HEK293 (cell line): Measurements from ENCODE around the gene SLC26A8.

Source experiments
- CTCF ChIA-PET: fragments of 350-600 bp; formaldehyde crosslinking; extraction: SDS; loops from one replicate; lab custom pipeline; 2021; ENCODE audit warnings: antibody characterized with exemption; lab: Yijun Ruan, JAX
- POLR2A ChIA-PET: fragments of 300-600 bp; formaldehyde crosslinking; extraction: SDS; loops from one replicate; lab custom pipeline; 2020; ENCODE audit warnings: antibody characterized with exemption, inconsistent platforms; lab: Yijun Ruan, JAX
- H3K27ac ChIP-seq: fragments of 200-500 bp; sonication (Bioruptor generic); 2 replicates; pipeline ENCODE4 v1.5.1; 2014; ENCODE audit warnings: low read depth, low read length, control low read depth, inconsistent platforms; ENCODE audit errors: extremely low read depth
- H3K36me3 ChIP-seq, 2 experiments: fragments of 200-500 bp in 1 of 2; sonication (Bioruptor generic) in 1 of 2; 1 replicate in 1 of 2; 2 replicates in 1 of 2; pipeline ENCODE4 v1.5.1; 2014 to 2017; ENCODE audit warnings: inconsistent platforms in 2 of 2, low read length in 2 of 2; ENCODE audit not compliant: control insufficient read depth in 2 of 2, insufficient read depth in 1 of 2
- H3K4me1 ChIP-seq: fragments of 200-500 bp; sonication (Bioruptor generic); 2 replicates; pipeline ENCODE4 v1.5.1; 2014; ENCODE audit warnings: mild to moderate bottlenecking, low read length, inconsistent platforms; ENCODE audit not compliant: control insufficient read depth, insufficient read depth
- H3K4me3 ChIP-seq: 2 replicates; pipeline ENCODE4 v1.5.1; 2011; ENCODE audit warnings: low read depth, mild to moderate bottlenecking, control low read depth, low read length, moderate library complexity
- H3K9me3 ChIP-seq: fragments of 200-500 bp; sonication (Bioruptor generic); 2 replicates; pipeline ENCODE4 v1.5.1; 2014; ENCODE audit warnings: low read depth, low read length, inconsistent platforms; ENCODE audit not compliant: control insufficient read depth, insufficient read depth
- EGR2 ChIP-seq: fragments of 450-650 bp; formaldehyde crosslinking; IDR thresholded peaks from 2 replicates; pipeline ENCODE4 v1.5.1; 2016; ENCODE audit warnings: low read depth, missing biosample characterization, missing genetic modification characterization
- FEZF1 ChIP-seq: fragments of 450-650 bp; formaldehyde crosslinking; IDR thresholded peaks from 2 replicates; pipeline ENCODE4 v1.5.1; 2016; ENCODE audit warnings: missing biosample characterization, missing genetic modification characterization
- GLIS1 ChIP-seq: fragments of 450-650 bp; formaldehyde crosslinking; IDR thresholded peaks from 2 replicates; pipeline ENCODE4 v1.5.1; 2016; ENCODE audit warnings: missing biosample characterization, missing genetic modification characterization
- ZBTB17 ChIP-seq: fragments of 450-650 bp; formaldehyde crosslinking; IDR thresholded peaks from 2 replicates; pipeline ENCODE4 v1.5.1; 2016; ENCODE audit warnings: missing biosample characterization, missing genetic modification characterization
- ZBTB6 ChIP-seq: fragments of 450-650 bp; formaldehyde crosslinking; IDR thresholded peaks from 2 replicates; pipeline ENCODE4 v1.5.1; 2017; ENCODE audit warnings: missing biosample characterization, missing genetic modification characterization
- ZIC2 ChIP-seq: fragments of 450-650 bp; formaldehyde crosslinking; IDR thresholded peaks from 2 replicates; pipeline ENCODE4 v1.5.1; 2016; ENCODE audit warnings: missing biosample characterization, missing genetic modification characterization
- ZNF10 ChIP-seq: fragments of 450-650 bp; formaldehyde crosslinking; IDR thresholded peaks from 2 replicates; pipeline ENCODE4 v1.5.1; 2017; ENCODE audit warnings: missing biosample characterization, missing genetic modification characterization
- ZNF155 ChIP-seq: fragments of 450-650 bp; formaldehyde crosslinking; IDR thresholded peaks from 2 replicates; pipeline ENCODE4 v1.5.1; 2016; ENCODE audit warnings: missing biosample characterization, missing genetic modification characterization
- ZNF214 ChIP-seq: fragments of 450-650 bp; formaldehyde crosslinking; IDR thresholded peaks from 2 replicates; pipeline ENCODE4 v1.5.1; 2017; ENCODE audit warnings: missing biosample characterization, mild to moderate bottlenecking, missing genetic modification characterization, borderline replicate concordance
- ZNF223 ChIP-seq: fragments of 450-650 bp; formaldehyde crosslinking; IDR thresholded peaks from 2 replicates; pipeline ENCODE4 v1.5.1; 2016; ENCODE audit warnings: missing biosample characterization, missing genetic modification characterization
- ZNF335 ChIP-seq: fragments of 450-650 bp; formaldehyde crosslinking; conservative IDR thresholded peaks from 2 replicates; pipeline ENCODE4 v1.5.1; 2016; ENCODE audit warnings: missing biosample characterization, missing genetic modification characterization
- ZNF350 ChIP-seq: fragments of 450-650 bp; formaldehyde crosslinking; IDR thresholded peaks from 2 replicates; pipeline ENCODE4 v1.5.0; 2017; ENCODE audit warnings: missing biosample characterization, mild to moderate bottlenecking, missing genetic modification characterization
- ZNF394 ChIP-seq: fragments of 450-650 bp; formaldehyde crosslinking; IDR thresholded peaks from 2 replicates; pipeline ENCODE4 v1.5.1; 2016; ENCODE audit warnings: missing biosample characterization, missing genetic modification characterization, mild to moderate bottlenecking, moderate library complexity, borderline replicate concordance
- ZNF404 ChIP-seq: fragments of 450-650 bp; formaldehyde crosslinking; IDR thresholded peaks from 2 replicates; pipeline ENCODE4 v1.5.1; 2017; ENCODE audit warnings: missing biosample characterization, missing genetic modification characterization
- ZNF501 ChIP-seq: fragments of 450-650 bp; formaldehyde crosslinking; IDR thresholded peaks from 2 replicates; pipeline ENCODE4 v1.5.1; 2016; ENCODE audit warnings: missing biosample characterization, missing genetic modification characterization
- ZNF548 ChIP-seq: fragments of 450-650 bp; formaldehyde crosslinking; IDR thresholded peaks from 2 replicates; pipeline ENCODE4 v1.5.1; 2016; ENCODE audit warnings: missing biosample characterization, missing genetic modification characterization
- ZNF549 ChIP-seq: fragments of 450-650 bp; IDR thresholded peaks from 2 replicates; pipeline ENCODE4 v1.5.1; 2018; ENCODE audit warnings: missing biosample characterization, missing genetic modification characterization, mild to moderate bottlenecking, inconsistent platforms, moderate library complexity
- ZNF600 ChIP-seq: fragments of 450-650 bp; formaldehyde crosslinking; IDR thresholded peaks from 2 replicates; pipeline ENCODE4 v1.5.1; 2016; ENCODE audit warnings: missing biosample characterization, missing genetic modification characterization
- ZNF624 ChIP-seq: fragments of 450-650 bp; formaldehyde crosslinking; IDR thresholded peaks from 2 replicates; pipeline ENCODE4 v1.5.1; 2017; ENCODE audit warnings: missing biosample characterization, missing genetic modification characterization
- ZNF660 ChIP-seq: fragments of 450-650 bp; IDR thresholded peaks from 2 replicates; pipeline ENCODE4 v1.5.1; 2018; ENCODE audit warnings: missing biosample characterization, mild to moderate bottlenecking, missing genetic modification characterization
- ZNF664 ChIP-seq: fragments of 450-650 bp; formaldehyde crosslinking; IDR thresholded peaks from 2 replicates; pipeline ENCODE4 v1.5.1; 2016; ENCODE audit warnings: missing biosample characterization, missing genetic modification characterization
- ZNF707 ChIP-seq: fragments of 450-650 bp; formaldehyde crosslinking; IDR thresholded peaks from 2 replicates; pipeline ENCODE4 v1.5.1; 2016; ENCODE audit warnings: missing biosample characterization, missing genetic modification characterization
- ZNF747 ChIP-seq: fragments of 450-650 bp; formaldehyde crosslinking; IDR thresholded peaks from 2 replicates; pipeline ENCODE4 v1.5.1; 2016; ENCODE audit warnings: missing biosample characterization, missing genetic modification characterization
- ZNF768 ChIP-seq: fragments of 450-650 bp; formaldehyde crosslinking; IDR thresholded peaks from 2 replicates; pipeline ENCODE4 v1.5.1; 2018; ENCODE audit warnings: missing biosample characterization, mild to moderate bottlenecking, missing genetic modification characterization
- ZNF837 ChIP-seq: fragments of 450-650 bp; formaldehyde crosslinking; IDR thresholded peaks from 2 replicates; pipeline ENCODE4 v1.5.1; 2016; ENCODE audit warnings: missing biosample characterization, missing genetic modification characterization
- ZSCAN18 ChIP-seq: fragments of 450-650 bp; formaldehyde crosslinking; IDR thresholded peaks from 2 replicates; pipeline ENCODE4 v1.5.1; 2016; ENCODE audit warnings: missing biosample characterization, missing genetic modification characterization
- ZSCAN30 ChIP-seq: fragments of 450-650 bp; IDR thresholded peaks from 2 replicates; pipeline ENCODE4 v1.5.1; 2018; ENCODE audit warnings: missing biosample characterization, mild to moderate bottlenecking, missing genetic modification characterization, moderate library complexity
- TF ChIP-seq, protein P1 (sequence below): fragments of 450-650 bp; IDR thresholded peaks from 2 replicates; pipeline ENCODE4 v1.5.1; 2018; ENCODE audit warnings: missing biosample characterization, mild to moderate bottlenecking, missing genetic modification characterization
- TF ChIP-seq, protein P2 (sequence below): IDR thresholded peaks from 2 replicates; pipeline ENCODE4 v1.6.1; 2011; ENCODE audit warnings: mild to moderate bottlenecking, low read depth, low read length, borderline replicate concordance

The SLC26A8 gene

DNA sequence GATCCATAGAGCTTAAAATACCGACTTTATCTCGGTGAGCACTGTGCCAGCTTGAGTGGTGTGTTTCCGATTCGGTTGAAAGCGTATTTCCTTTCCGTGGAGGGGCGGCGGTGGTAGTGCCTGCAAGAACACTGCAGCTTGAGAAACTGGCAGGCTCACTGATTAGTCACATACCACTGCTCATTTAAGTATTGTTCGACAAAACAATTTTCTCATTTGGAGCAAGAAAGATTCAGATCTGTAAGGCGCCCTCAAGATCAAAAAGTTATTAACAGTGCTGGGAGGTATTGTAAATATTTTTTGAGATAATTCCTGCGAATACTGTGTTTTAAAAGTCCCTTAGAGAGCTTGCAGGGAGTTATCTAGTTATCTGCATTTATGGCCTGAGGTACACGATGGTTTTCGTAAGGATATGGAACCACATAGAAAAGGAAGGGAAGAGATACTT, 4.5 kb upstream of the SLC26A8 start:
- Histone ChIP-seq H3K27ac (peak overlapping the region; percentile 90; the same call in 1 of the 2 replicates), H3K9me3 (no peaks in the 10 kb centered on the region), H3K4me3 (peak overlapping the region; percentile 78), H3K4me1 (peaks cover 7% of the 10 kb centered on the region; the same call in 1 of the 2 replicates), H3K36me3 (no peaks in the 10 kb centered on the region)
- TF ChIP-seq ZNF335 (tag by site-specific recombination) (peak; percentile 86), ZIC2 (tag by site-specific recombination) (no peak), FEZF1 (tag by site-specific recombination) (peak; percentile 84), ZSCAN30 (tag by site-specific recombination) (peak; percentile 57; the same call in 1 of the 2 replicates), ZBTB17 (tag by site-specific recombination) (peak; percentile 25; the same call in 1 of the 2 replicates), ZNF10 (tag by site-specific recombination) (peak; percentile 75; the same call in 1 of the 2 replicates), ZNF747 (tag by site-specific recombination) (no peak), ZNF664 (tag by site-specific recombination) (peak; percentile 85), GLIS1 (tag by site-specific recombination) (peak; percentile 87), ZNF155 (tag by site-specific recombination) (no peak), ZNF600 (tag by site-specific recombination) (peak; percentile 14; the same call in 1 of the 2 replicates), ZNF660 (peak; percentile 60; the same call in 1 of the 2 replicates), ZNF707 (tag by site-specific recombination) (no peak)
- TF ChIP-seq, protein P1, sequence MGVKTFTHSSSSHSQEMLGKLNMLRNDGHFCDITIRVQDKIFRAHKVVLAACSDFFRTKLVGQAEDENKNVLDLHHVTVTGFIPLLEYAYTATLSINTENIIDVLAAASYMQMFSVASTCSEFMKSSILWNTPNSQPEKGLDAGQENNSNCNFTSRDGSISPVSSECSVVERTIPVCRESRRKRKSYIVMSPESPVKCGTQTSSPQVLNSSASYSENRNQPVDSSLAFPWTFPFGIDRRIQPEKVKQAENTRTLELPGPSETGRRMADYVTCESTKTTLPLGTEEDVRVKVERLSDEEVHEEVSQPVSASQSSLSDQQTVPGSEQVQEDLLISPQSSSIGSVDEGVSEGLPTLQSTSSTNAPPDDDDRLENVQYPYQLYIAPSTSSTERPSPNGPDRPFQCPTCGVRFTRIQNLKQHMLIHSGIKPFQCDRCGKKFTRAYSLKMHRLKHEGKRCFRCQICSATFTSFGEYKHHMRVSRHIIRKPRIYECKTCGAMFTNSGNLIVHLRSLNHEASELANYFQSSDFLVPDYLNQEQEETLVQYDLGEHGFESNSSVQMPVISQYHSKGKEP (tag by site-specific recombination) = peak; percentile 77
- ChIA-PET CTCF (interaction anchor here (0.6 to 7.0 kb wide), 14 partner anchors 9 to 351 kb away, joined by 3 to 232 read pairs (median 4); no protein-coding TSS in a partner anchor), POLR2A (interaction anchor here (0.6 to 3.4 kb wide), 18 partner anchors 9 to 1326 kb away, joined by 3 to 32 read pairs (median 5); partner anchors contain the start of gene SRPK1)

DNA sequence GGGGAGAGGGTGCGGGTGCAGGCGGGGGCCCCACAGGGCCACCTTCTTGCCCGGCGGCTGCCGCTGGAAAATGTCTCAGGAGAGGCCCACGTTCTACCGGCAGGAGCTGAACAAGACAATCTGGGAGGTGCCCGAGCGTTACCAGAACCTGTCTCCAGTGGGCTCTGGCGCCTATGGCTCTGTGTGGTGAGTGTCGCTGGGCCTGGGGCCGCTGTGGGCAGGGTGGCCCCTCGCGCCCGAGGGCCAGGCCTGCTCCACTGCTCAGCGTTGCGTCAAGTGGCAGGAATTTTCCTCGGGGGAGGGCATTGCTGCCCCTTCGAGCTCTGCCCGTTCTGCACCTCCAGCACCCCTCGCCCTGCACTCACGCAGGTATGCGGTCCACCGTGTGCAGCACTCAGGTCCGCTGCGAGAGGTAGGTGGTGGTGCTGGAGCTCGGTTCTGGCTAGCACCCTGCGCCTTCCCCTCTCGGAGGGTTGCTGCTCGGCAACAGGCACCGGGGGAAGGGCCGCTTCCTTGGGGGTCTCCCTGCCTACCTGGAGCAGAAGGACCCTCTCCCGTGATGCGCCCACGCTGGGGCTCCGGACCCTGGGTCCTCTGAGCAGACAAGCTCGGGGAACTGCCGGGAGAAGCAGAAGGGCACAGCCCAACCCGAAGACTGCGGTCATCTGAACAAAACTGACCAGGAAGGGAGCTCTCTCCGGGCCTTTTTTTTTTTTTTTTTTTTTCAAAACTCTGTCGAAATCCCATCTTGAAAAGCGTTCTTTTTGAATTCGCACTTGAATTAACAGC, 3.8 kb upstream of the SLC26A8 start:
- ChIA-PET POLR2A (interaction anchor here (0.6 to 3.4 kb wide), 33 partner anchors 9 to 1326 kb away, joined by 3 to 32 read pairs (median 5); partner anchors contain the start of gene SRPK1), CTCF (interaction anchor here (0.5 to 7.0 kb wide), 32 partner anchors 7 to 680 kb away, joined by 3 to 232 read pairs (median 4); no protein-coding TSS in a partner anchor)
- Histone ChIP-seq H3K9me3 (no peaks in the 10 kb centered on the region), H3K4me3 (peak overlapping the region; percentile 78), H3K27ac (peak overlapping the region; percentile 90), H3K4me1 (peaks cover 3% of the 10 kb centered on the region; the same call in 1 of the 2 replicates), H3K36me3 (no peaks in the 10 kb centered on the region)
- TF ChIP-seq EGR2 (tag by site-specific recombination) (no peak), ZNF223 (tag by site-specific recombination) (peak; percentile 22; the same call in 1 of the 2 replicates), ZBTB6 (peak; percentile 81), ZNF624 (tag by site-specific recombination) (no peak), ZNF707 (tag by site-specific recombination) (no peak), ZNF335 (tag by site-specific recombination) (peak; percentile 100), ZNF549 (tag by site-specific recombination) (no peak), ZNF404 (tag by site-specific recombination) (no peak), ZNF768 (tag by site-specific recombination) (no peak), ZNF214 (tag by site-specific recombination) (no peak), ZNF350 (tag by site-specific recombination) (no peak), ZNF837 (tag by site-specific recombination) (0 out of 2 replicates have a peak, but pooled peaks have one; percentile 54), ZNF394 (tag by site-specific recombination) (no peak), ZNF548 (tag by site-specific recombination) (no peak), ZSCAN18 (tag by site-specific recombination) (no peak), ZNF501 (tag by site-specific recombination) (peak; percentile 12; the same call in 1 of the 2 replicates)
- TF ChIP-seq, protein P2, sequence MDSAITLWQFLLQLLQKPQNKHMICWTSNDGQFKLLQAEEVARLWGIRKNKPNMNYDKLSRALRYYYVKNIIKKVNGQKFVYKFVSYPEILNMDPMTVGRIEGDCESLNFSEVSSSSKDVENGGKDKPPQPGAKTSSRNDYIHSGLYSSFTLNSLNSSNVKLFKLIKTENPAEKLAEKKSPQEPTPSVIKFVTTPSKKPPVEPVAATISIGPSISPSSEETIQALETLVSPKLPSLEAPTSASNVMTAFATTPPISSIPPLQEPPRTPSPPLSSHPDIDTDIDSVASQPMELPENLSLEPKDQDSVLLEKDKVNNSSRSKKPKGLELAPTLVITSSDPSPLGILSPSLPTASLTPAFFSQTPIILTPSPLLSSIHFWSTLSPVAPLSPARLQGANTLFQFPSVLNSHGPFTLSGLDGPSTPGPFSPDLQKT = no peak
